Erythroblast (primary cell): Measurements from ENCODE around the gene ZNHIT1.

Experiments used
- GATA1 ChIP-seq: IDR thresholded peaks from 2 replicates; pipeline ENCODE4 v1.6.1; 2011; ENCODE audit warnings: low read depth, mild to moderate bottlenecking, control low read depth, low read length, moderate library complexity
- POLR2A ChIP-seq: IDR thresholded peaks from 2 replicates; pipeline ENCODE4 v1.6.1; 2011; ENCODE audit warnings: mild to moderate bottlenecking, low read length

DNA sequence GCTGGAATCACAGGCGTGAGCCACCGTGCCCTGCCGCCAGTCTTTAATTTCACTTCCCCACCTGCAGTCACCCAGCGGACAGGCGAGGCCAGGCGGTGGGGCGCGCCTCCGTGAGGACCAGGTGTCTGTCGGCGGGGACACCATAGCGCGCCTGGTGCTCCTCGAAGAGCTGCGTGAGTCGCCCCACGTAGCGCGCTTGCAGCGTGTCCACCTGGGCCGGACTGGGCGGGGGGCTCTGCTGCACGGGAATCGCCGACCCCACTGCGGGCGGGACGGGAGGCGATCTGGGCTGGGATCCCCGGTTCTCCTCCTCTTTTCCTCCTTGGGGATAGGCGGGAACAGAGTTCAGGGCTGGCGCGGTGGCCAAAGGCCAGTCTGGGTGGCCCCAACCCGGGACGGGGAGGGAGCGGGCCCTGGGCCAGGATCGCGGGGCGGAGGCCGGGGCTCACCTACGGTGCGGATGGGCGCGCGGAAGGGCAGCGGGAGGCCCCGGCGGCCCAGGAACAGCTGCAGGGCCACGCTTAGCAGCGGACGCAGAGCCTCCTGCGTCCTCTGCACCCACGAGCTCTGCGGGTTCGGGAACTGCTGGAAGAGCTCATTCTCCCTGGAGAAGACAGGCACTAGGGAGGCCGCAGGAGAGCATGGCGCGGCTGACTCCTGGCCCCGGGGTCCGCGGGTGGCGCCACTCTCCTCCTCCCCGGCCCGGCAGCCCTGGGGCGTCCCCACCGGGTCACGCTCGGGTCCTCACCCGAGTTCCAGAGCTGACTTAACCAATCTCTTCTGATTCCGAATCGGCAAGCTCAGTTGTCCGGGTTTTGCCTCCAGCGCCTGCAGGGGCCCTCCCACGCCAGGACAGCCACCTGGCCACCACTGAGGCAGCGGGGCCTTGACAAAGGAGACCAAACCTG lies 16.0 kb upstream of the ZNHIT1 start:
- no peak for TF ChIP-seq POLR2A
- TF ChIP-seq GATA1: no peak
